NCI-H1417 (cell line): ENCODE data around the gene OR2D3.
"Not testable (repeated sequence)": the region's sequence is repeated elsewhere in the genome, so short reads cannot be mapped to it uniquely, and the experiment has no call there.

ENCODE experiments used
- DNase-seq, 3 experiments: peaks; one replicate each; lab custom pipeline; 2025; lab: John Stamatoyannopoulos, UW

The OR2D3 gene

DNA sequence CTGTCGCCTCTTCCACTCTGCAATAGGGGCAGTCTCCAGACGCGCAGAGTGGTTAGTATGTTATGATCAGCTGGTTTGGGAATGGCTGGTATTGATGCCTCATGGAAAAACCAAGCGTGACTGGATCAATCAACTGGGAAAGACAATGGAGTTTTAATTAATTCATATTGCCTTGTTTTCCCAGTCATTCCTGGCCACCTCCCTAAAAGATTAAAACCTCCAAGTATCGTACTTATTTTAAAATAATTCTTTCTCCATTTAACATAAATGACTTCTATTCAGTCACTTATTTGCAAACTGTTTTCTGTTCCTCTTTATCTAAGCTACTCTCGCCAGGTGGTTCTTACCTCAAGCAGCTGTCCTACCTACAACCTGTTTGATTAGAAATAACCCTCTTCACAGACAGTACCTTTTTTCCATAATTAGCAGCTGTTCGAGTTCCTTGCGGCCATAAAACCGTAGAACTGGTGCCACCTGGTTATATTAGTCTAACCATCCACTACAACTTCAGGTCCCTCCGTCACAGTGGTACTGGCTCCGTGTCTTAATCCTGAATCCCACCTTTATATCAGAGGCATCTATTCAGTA, 6.3 kb downstream of the OR2D3 start:
- DNase-seq, result peak; percentile 10 to 80 (median 48)

DNA sequence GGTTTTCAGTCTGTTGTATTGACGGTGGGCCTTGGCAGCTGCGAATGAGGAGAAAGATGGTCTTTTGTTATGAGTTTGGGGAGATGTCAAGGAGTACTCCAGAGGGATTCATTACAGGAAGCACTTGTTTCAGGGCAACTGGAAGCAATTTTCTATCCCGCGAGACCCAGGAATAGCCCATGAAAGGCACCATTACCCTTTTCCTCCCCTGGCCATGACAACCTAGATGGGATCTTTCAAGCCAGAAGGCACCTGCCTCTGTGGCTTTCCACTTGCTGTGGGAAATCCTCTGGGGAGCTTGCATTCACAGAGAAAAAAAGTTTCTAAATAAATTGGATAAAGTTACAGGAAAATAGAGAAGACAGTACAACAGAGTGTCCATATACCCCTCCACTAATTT, 8.1 kb downstream of the OR2D3 start:
- peak in 1 of 3 experiments; percentile 12 for DNase-seq

DNA sequence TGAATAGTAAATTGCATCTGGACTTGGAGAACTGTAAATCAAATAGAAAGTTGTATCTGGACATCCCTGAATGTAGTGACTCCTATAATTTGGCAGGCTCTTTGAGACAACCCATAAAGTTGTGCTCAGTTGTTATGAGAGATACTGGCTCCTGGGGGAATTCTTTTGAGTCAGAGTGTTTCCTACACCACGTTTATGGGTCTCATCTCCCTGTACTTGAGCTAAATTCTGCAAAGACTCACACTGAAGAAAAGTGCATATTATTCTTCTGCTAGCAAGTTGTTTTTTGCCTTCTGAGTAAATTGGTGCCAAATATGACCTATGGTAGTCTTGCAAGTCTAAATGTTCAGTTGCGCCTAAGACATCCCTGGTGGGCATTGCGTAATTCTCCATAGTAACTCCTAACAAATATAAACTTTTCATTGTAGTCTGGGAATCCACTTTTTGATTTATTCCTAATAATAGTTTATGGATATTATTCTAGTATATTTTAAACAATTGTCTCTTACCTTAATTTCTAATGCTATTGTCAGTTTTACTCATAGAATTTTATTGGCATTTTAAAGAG, 10.4 kb downstream of the OR2D3 start:
- DNase-seq, result no peak

DNA sequence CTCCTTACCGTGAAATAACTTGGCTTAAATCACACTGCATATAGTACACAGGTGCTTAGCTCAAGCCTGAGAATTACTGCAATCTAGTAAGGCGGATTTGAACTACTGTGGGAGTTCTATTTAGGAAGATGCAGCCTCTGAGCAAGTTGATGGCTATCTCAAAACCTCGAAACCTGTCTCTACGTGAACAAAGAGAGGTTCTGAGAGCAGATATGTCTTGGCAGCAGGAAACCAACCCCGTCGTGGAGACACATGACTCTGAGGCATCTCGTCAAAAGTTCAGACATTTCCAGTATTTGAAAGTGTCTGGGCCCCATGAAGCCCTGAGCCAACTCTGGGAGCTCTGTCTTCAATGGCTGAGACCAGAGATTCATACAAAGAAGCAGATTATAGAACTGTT, 11.3 kb downstream of the OR2D3 start:
- no peak for DNase-seq

DNA sequence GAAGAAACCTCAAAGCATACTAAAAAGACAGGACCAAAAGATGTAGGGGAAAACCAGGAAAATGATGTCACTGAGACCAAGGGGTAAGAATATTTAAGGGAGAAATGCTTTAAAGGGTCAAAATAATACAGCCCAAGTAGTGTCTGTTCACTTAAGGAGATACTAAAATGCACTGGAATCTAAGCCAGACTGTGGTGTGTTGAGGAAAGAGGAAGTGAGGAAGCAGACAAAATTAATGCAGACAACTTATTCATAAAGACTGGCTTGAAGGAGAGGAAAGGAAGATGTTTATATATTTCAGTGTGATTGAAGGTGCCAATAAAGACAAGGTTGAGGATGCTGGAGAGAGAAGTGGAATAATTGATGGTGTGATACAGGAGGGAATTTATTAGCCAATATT, 21.2 kb downstream of the OR2D3 start:
- no peak for DNase-seq

DNA sequence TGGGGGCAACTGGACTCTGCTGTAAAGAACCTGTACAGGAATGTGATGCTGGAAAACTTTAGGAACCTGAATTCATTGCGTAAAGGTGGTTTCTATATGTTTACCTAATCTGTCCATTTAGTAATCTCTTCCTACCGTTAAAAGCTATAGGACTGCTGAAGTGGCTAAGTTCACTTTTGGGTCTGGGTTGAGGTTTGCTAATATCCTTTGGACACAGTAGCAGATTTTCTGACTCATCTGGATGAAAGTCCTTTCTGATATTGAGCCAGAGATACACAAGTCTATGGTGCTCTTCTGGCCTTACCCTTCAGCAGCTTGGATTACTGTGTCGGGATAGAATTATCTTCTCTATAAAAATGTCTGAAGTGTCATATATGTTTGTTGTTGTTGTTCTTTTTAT, 22.3 kb downstream of the OR2D3 start:
- no peak for DNase-seq

DNA sequence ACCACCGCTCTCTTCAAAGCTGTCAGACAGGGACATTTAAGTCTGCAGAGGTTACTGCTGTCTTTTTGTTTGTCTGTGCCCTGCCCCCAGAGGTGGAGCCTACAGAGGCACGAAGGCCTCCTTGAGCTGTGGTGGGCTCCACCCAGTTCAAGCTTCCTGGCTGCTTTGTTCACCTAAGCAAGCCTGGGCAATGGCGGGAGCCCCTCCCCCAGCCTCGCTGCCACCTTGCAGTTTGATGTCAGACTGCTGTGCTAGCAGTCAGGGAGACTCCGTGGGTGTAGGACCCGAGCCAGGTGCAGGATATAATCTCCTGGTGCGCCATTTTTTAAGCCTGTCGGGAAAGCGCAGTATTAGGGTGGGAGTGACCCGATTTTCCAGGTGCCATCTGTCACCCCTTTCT, 33.4 kb downstream of the OR2D3 start:
- DNase-seq, result not testable (repeated sequence)

DNA sequence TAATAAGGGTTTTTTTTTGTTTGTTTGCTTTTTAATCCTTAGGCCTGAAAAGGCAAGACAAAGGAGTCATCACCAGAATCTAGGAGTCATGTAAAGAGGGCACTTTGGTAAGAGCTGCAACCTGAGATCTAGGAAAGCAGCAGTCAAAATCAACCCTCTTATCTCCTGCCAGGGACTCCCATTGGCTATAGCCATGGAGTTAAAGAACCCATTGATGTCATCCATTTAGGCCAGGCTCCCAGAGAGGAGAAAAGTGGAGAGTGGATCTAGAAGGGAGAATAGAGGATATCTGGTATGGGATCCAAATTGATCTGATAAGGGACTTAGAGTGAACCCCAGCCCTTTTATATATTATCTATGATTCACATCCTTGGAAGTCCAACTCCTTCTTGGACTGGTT, 41.3 kb downstream of the OR2D3 start:
- no peak for DNase-seq

DNA sequence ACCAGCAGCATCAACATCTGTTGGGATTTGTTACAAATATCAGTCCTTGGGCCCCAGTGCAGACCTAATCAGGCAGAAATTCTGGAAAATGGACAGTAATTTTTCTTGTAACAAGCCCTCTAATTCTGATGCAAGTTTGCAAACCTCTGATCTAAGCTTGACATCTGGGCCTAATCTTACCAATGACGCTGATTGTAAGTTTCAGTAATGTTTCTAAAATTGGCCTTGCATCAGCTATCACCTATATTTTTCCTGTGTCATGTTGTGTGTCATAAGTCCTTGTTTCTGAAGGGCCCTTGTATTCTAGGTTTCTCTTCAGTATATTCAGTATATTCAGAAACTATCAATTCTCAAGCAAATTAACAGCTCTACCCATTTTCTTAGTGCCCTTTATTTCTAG, 41.9 kb downstream of the OR2D3 start:
- no peak for DNase-seq

DNA sequence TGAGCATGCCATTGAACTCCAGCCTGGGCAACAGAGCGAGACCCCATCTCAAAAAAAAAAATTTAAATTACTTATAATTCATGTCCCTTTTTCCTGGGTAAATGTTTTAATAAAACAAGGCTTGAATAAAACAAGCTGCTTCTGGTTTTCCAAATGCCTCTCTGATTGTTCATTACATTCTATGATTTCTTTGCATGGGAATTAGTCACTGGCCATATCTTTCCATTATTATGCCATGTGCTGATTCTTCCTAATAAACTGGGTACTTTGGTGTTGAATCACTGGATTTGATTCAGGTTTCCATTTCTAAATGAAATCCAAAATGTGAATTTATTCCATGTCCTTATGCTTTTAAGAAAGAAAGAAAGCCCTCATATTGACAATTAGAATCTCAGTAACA, 48.0 kb downstream of the OR2D3 start:
- DNase-seq, result no peak

DNA sequence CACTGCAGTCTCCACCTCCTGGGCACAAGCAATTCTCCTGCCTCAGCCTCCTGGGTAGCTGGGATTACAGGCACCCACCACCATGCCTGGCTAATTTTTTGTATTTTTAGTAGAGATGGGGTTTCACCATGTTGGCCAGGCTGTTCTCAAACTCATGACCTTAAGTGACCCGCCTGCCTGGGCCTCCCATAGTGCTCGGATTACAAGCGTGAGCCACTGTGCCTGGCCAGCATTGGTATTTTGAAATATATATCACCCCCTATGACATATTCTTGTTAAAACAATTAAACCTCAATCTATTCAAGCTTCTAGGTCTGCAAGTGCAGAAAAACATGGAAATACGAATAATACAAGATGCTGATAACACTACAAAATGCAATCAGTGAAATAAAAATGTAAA, 49.1 kb downstream of the OR2D3 start:
- DNase-seq, result not testable (repeated sequence)
